Fibroblast of pulmonary artery (primary cell): Measurements from ENCODE around the gene JPH2.

ENCODE experiments used
- DNase-seq: peaks from one replicate; pipeline ENCODE4 v3.0.0-alpha.2; 2010; ENCODE audit warnings: low read depth
- H3K4me3 ChIP-seq: replicated peaks from 2 replicates; pipeline ENCODE4 v1.5.1; 2011; ENCODE audit warnings: low read depth, mild to moderate bottlenecking, control low read depth, low read length, moderate library complexity
- CTCF ChIP-seq: IDR thresholded peaks from 2 replicates; pipeline ENCODE4 v1.5.1; 2011; ENCODE audit warnings: mild to moderate bottlenecking, control low read depth, low read length, inconsistent platforms; ENCODE audit errors: missing control alignments

The JPH2 gene

GRCh38 chr20:44065401-44066340 lies 121.3 kb downstream of the JPH2 start:
- H3K4me3 ChIP-seq: no peak overlapping the region
- DNase-seq: no peak
- no peak for TF ChIP-seq CTCF

- DNase-seq: no peak
- H3K4me3 ChIP-seq: no peak overlapping the region
- TF ChIP-seq CTCF: no peak
Measured at GRCh38 chr20:44064501-44065400, 122.2 kb downstream of the JPH2 start.
